HG03159 (cell line): Measurements from ENCODE around the gene FBXO5.
"Not testable (repeated sequence)": the region's sequence is repeated elsewhere in the genome, so short reads cannot be mapped to it uniquely, and the experiment has no call there.

Source experiments
- ATAC-seq: cut with Tn5 transposase; IDR thresholded peaks from one replicate; pipeline ENCODE4 v1.9.1; 2021; ENCODE audit warnings: mild to moderate bottlenecking, moderate library complexity; ENCODE audit not compliant: unreplicated experiment

Gene FBXO5

GRCh38 chr6:152982904-152983636, at the start of gene FBXO5:
Gene FBXO5, minus strand, starts transcription at chr6:152983041. Its CDS starts 82 bp downstream, at chr6:152982959.
- peak; percentile 82 for ATAC-seq

- ATAC-seq, result no peak
Observed at GRCh38 chr6:153032255-153032882, 49.5 kb upstream of the FBXO5 start.

GRCh38 chr6:153031335-153031955, 48.6 kb upstream of the FBXO5 start:
- no peak for ATAC-seq

GRCh38 chr6:153028963-153029362, 46.1 kb upstream of the FBXO5 start:
- no peak for ATAC-seq

GRCh38 chr6:153028286-153028685, 45.4 kb upstream of the FBXO5 start:
- no peak for ATAC-seq

GRCh38 chr6:153027480-153027879, 44.6 kb upstream of the FBXO5 start:
- no peak for ATAC-seq

- no peak for ATAC-seq
Observed at GRCh38 chr6:153024709-153025017, 41.8 kb upstream of the FBXO5 start.

GRCh38 chr6:153023977-153024708, 41.3 kb upstream of the FBXO5 start:
- ATAC-seq, result peak; percentile 99

GRCh38 chr6:153018355-153018754, 35.5 kb upstream of the FBXO5 start:
- ATAC-seq, result no peak

GRCh38 chr6:153016846-153017245, 34.0 kb upstream of the FBXO5 start:
- ATAC-seq, result no peak

- no peak for ATAC-seq
Observed at GRCh38 chr6:153015094-153015640, 32.3 kb upstream of the FBXO5 start.

GRCh38 chr6:153013438-153013837, 30.6 kb upstream of the FBXO5 start:
- ATAC-seq, result no peak

- ATAC-seq, result no peak
Observed at GRCh38 chr6:153012856-153013255, 30.0 kb upstream of the FBXO5 start.

- peak; percentile 8 for ATAC-seq
Observed at GRCh38 chr6:153003366-153003690, 20.5 kb upstream of the FBXO5 start.

GRCh38 chr6:153002613-153003365, 19.9 kb upstream of the FBXO5 start, which contains the start of gene MTRF1L:
Gene MTRF1L, minus strand, starts transcription at chr6:153002709. Its CDS starts 24 bp downstream, at chr6:153002685.
- ATAC-seq, result peak; percentile 94

GRCh38 chr6:153001767-153002612, 19.1 kb upstream of the FBXO5 start:
- peak; percentile 24 for ATAC-seq

GRCh38 chr6:153000790-153001189, 17.9 kb upstream of the FBXO5 start:
- ATAC-seq, result not testable (repeated sequence)

- no peak for ATAC-seq
Observed at GRCh38 chr6:153000243-153000642, 17.4 kb upstream of the FBXO5 start.

- not testable (repeated sequence) for ATAC-seq
Observed at GRCh38 chr6:152999538-152999937, 16.7 kb upstream of the FBXO5 start.

- no peak for ATAC-seq
Observed at GRCh38 chr6:152993847-152994246, 11.0 kb upstream of the FBXO5 start.
